GM21367 (cell line): ENCODE results near the gene WWC1.
A peak's percentile ranks its signal among the peaks of the same experiment; 100 is the strongest.
"Not testable (repeated sequence)": the region's sequence is repeated elsewhere in the genome, so short reads cannot be mapped to it uniquely, and the experiment has no call there.

ENCODE experiments used
- ATAC-seq: cut with Tn5 transposase; IDR thresholded peaks from one replicate; pipeline ENCODE4 v1.9.1; 2021; ENCODE audit not compliant: unreplicated experiment

Gene WWC1

GRCh38 chr5:168307925-168308584 is 16.6 kb downstream of the WWC1 start:
- ATAC-seq = no peak

- ATAC-seq = no peak
Measured at GRCh38 chr5:168308976-168309598, 17.6 kb downstream of the WWC1 start.

GRCh38 chr5:168310541-168310940 is 19.1 kb downstream of the WWC1 start:
- ATAC-seq = not testable (repeated sequence)

GRCh38 chr5:168311061-168311566 is 19.7 kb downstream of the WWC1 start:
- no peak for ATAC-seq

- no peak for ATAC-seq
Measured at GRCh38 chr5:168312606-168313295, 21.3 kb downstream of the WWC1 start.

GRCh38 chr5:168313596-168314204 is 22.3 kb downstream of the WWC1 start:
- ATAC-seq = no peak

GRCh38 chr5:168314735-168315411 is 23.4 kb downstream of the WWC1 start:
- no peak for ATAC-seq

- ATAC-seq = no peak
Measured at GRCh38 chr5:168315416-168316138, 24.1 kb downstream of the WWC1 start.

- no peak for ATAC-seq
Measured at GRCh38 chr5:168316139-168316578, 24.7 kb downstream of the WWC1 start.

- no peak for ATAC-seq
Measured at GRCh38 chr5:168317096-168317520, 25.7 kb downstream of the WWC1 start.

GRCh38 chr5:168317521-168318147 is 26.2 kb downstream of the WWC1 start:
- ATAC-seq = no peak

- no peak for ATAC-seq
Measured at GRCh38 chr5:168318240-168318639, 26.8 kb downstream of the WWC1 start.

GRCh38 chr5:168319774-168320173 is 28.3 kb downstream of the WWC1 start:
- ATAC-seq = no peak

- no peak for ATAC-seq
Measured at GRCh38 chr5:168320805-168321204, 29.4 kb downstream of the WWC1 start.

- ATAC-seq = no peak
Measured at GRCh38 chr5:168324859-168325630, 33.6 kb downstream of the WWC1 start.

- no peak for ATAC-seq
Measured at GRCh38 chr5:168327019-168327421, 35.6 kb downstream of the WWC1 start.

- ATAC-seq = no peak
Measured at GRCh38 chr5:168327451-168327850, 36.0 kb downstream of the WWC1 start.

- no peak for ATAC-seq
Measured at GRCh38 chr5:168327994-168328393, 36.5 kb downstream of the WWC1 start.

- ATAC-seq = peak; percentile 73
Measured at GRCh38 chr5:168328814-168329213, 37.4 kb downstream of the WWC1 start.
